Ascending aorta (tissue), 2 donors: ENCODE results near the gene GOSR1. TPM values are rescaled to one million over a fixed set of nuclear protein-coding genes. Genes with fewer than 3 reads are reported as not detected.
"Not testable (repeated sequence)": the region's sequence is repeated elsewhere in the genome, so short reads cannot be mapped to it uniquely, and the experiment has no call there.

Experiments used
- DNase-seq, 2 donors: peaks; one replicate each; pipeline ENCODE4 v3.0.0-alpha.2; 2019; ENCODE audit warnings: low spot score in 2 of 2
- H3K27ac ChIP-seq, 2 donors: fragments of 200-600 bp; sonication (generic); one replicate each; pipeline ENCODE4 v1.5.1; 2016 to 2017; ENCODE audit warnings: mild to moderate bottlenecking in 1 of 2
- H3K27me3 ChIP-seq: fragments of 200-600 bp; sonication (generic); one replicate; pipeline ENCODE4 v1.5.1; 2017
- H3K36me3 ChIP-seq, 2 donors: fragments of 200-600 bp; sonication (generic); one replicate each; pipeline ENCODE4 v1.5.1; 2016
- H3K4me1 ChIP-seq, 2 donors: fragments of 200-600 bp; sonication (generic); one replicate each; pipeline ENCODE4 v1.5.1; 2016 to 2017; ENCODE audit warnings: mild to moderate bottlenecking in 1 of 2
- H3K4me3 ChIP-seq, 2 donors: fragments of 200-600 bp; sonication (generic); one replicate each; pipeline ENCODE4 v1.5.1; 2016 to 2017; ENCODE audit warnings: mild to moderate bottlenecking in 1 of 2
- H3K9me3 ChIP-seq, 2 donors: fragments of 200-600 bp; sonication (generic); one replicate each; pipeline ENCODE4 v1.5.1; 2016
- CTCF ChIP-seq, 3 experiments: fragments of 200-600 bp in 2 of 3; fragments of 450-650 bp in 1 of 3; sonication (generic) in 2 of 3; IDR thresholded peaks; one replicate each; pipeline ENCODE4 v1.5.1; 2016 to 2019; ENCODE audit warnings: antibody characterized with exemption in 3 of 3, mild to moderate bottlenecking in 1 of 3, moderate library complexity in 1 of 3
- intact Hi-C: fragments of 100-400 bp; cut with DNase I; formaldehyde crosslinking; loops from one replicate; pipeline ENCODE4 v1.15.1; 2023
- total RNA-seq: library from RNA; depleted of rRNA; stranded (reverse); fragments of >200 nt; gene quantifications from one replicate; pipeline ENCODE4 v1.1.0, GENCODE V29; 2016

GOSR1 gene
- total RNA-seq, 1 donor from 2014 or later = 33.0 TPM

- H3K9me3 ChIP-seq, H3K27me3 ChIP-seq, DNase-seq, intact Hi-C loops, H3K4me3 ChIP-seq, H3K4me1 ChIP-seq, H3K36me3 ChIP-seq, H3K27ac ChIP-seq: not testable (repeated sequence)
These were observed 86.1 kb downstream of the GOSR1 start for GRCh38 chr17:30563131-30563904.

GRCh38 chr17:30563905-30564390 is 86.7 kb downstream of the GOSR1 start:
- H3K27me3 ChIP-seq, H3K36me3 ChIP-seq, H3K4me3 ChIP-seq, H3K4me1 ChIP-seq, DNase-seq, H3K27ac ChIP-seq, intact Hi-C loops, H3K9me3 ChIP-seq: not testable (repeated sequence)

DNA sequence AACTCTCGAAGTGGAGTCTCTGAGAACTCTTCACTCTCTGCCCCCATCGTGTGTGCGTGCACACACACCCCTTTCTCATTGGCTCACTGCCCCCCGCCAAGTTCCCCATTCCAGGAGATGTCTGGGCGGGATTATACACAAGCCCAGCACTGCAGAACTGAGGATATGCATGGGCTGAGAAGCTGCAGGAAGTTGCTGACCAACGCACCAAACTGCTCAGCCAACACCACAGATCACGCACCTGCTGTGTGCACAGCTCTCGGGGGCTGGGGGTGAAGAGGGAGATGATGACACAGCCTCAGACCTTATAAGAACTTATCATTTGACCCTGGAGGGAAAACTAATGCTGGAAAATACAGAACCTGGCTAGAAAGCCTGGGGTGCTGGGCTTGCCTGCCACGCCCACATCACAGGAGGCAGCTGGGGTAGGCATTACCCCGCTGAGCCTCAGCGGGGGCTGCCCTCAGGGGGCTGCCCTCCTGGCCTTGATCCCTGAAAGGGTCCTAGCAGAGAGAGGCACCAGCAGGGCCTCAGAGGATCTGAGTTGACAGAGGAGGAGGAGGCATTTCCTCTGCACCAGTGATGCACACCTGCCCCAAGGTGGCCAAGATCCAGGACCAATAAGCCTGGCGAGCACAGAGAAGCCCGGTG is 87.3 kb downstream of the GOSR1 start:
- H3K36me3 ChIP-seq, H3K4me1 ChIP-seq, H3K9me3 ChIP-seq, H3K27ac ChIP-seq, intact Hi-C loops, DNase-seq, H3K27me3 ChIP-seq, H3K4me3 ChIP-seq: not testable (repeated sequence)

DNA sequence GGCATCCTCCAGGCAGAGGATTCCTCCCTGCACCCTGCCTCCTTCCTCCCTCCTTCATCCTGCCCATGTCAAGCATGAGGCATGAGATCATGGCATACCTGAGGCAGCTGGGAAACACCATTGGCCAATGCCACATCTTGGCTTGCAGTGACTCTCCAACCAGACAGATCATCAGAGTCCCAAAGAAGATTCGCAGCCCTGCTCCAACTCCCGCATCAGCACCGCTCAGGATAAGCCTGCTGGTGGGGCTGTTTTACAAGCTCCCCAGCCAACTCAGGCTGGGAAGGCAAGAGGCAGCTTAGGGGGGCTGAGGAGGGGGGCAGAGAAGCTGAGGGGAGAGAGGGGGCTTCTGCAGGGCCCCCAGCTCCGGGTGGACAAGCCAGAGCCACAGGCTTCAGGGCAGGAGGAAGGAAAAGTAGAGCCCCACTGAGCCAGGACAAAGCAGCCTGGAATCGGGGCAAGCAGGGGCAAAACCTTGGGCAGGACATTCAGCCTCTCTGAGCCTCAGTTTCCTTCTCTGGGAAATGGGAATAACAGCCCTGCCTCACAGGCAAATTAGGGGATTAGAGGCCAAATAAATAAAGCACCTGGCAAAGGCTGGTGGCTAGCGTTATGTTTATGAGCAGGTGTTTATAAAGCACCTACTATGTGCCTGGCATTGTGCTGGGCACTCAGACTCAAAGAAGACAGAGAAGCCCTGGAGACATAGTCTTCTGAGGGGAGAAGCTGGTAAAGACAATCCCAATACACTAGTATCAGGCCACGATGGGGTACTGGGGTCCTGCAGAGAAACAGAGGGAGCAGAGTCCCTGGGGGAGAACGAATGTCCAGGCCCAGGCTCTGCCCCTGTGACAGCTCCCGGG is 88.1 kb downstream of the GOSR1 start:
- H3K27ac ChIP-seq = no peak overlapping the region
- H3K9me3 ChIP-seq = no peaks in the 10 kb centered on the region
- intact Hi-C loops = no loop called here
- H3K4me1 ChIP-seq = no peaks in the 10 kb centered on the region
- H3K36me3 ChIP-seq = no peaks in the 10 kb centered on the region
- no peak for TF ChIP-seq CTCF (IDR thresholded peaks at IDR 0.05)
- H3K27me3 ChIP-seq = no peaks in the 10 kb centered on the region
- DNase-seq = no peak
- no peak overlapping the region for H3K4me3 ChIP-seq

DNA sequence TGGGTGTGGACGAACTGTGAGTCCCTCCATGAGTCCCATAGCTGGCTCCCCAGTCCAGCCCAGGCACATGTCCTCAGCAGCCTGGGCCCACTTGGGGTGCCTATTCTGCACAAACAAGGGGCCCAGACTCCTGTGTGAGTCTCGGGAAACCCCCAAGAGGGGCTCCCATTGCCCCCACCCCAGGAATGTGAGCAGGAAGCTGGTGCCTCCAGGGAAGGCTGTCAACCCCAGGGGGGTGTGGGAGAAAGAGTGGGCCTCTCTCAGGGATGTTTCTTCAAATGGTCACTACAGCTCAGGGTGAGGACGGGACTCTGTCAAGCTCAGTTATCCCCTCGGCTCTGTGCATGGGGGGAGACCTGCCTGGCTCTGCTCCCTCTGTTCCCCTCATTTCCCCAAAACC is 88.9 kb downstream of the GOSR1 start:
- H3K4me3 ChIP-seq, H3K27ac ChIP-seq, DNase-seq, intact Hi-C loops, H3K36me3 ChIP-seq, H3K4me1 ChIP-seq, H3K9me3 ChIP-seq, H3K27me3 ChIP-seq: not testable (repeated sequence)

DNA sequence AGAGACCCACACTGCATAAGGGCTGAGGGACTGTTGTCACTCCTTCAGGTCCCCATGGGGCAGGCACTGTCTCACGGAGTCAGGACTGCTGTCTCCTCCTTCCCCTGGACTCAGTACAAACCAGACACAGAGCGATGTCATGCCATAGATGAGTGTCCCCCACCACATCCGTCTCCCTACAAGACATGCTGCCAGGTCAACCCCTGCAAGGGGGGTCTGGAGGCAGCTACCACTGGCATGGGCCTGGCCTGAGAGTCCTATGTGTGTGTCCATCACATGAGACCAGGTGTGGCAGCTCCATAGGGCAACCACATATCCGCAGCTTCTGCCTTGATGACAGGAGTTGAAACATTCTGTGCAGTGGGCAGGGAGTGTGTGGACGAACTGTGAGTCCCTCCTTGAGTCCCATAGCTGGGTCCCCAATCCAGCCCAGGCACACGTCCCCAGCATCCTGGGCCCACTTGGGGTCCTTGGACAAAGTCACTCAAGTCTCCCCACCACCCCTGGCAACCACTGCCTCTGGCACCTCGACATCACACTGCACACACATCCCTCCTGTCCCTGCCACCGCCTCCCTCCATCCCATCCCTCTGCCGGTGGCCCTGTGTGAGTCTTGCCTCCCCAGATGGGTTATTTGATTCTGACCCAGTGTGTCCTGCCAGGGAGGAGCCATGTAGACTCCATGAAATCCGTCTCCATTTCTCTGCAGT is 89.5 kb downstream of the GOSR1 start:
- H3K36me3 ChIP-seq, H3K4me3 ChIP-seq, H3K27me3 ChIP-seq, H3K27ac ChIP-seq, intact Hi-C loops, H3K4me1 ChIP-seq, H3K9me3 ChIP-seq, DNase-seq: not testable (repeated sequence)

DNA sequence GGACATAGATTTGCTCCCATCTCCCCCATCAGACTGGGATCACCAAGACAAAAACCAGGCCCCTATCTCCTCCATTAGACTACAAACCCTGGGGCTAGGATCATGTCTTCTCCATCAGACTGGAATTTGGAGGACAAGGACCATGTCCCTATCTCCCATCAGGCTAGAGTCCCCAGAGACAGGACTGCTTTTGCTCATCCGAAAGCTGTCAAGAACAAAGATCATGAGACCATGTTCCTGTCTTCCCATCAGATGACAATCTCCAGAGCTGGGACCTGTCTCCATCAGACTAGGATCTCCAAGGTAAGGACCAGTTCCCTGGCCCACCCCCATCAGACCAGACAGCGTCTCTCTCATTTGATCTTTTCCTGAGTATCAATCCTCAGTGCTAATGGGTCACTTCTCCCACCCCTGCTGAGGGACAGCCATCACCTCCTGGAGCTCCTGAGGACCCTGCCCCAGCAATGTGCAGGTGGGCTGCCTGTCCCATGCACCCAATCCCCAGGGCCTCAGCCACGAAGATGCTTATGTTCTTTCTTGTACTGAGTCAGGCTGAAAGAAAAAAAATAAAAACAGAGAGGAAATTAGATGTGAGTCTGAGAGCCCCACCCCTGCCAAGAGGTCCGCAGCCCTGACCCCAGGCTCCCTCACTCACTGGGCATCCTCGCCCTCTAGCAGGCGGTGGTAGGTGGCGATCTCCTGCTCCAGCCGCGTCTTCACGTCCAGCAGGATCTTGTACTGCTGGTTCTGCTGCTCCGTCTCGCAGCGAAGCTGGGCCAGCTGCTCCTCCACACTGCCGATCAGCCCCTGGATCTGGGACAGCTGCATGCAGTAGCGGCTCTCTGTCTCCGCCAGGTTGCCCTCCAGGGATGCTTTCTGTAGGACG is 90.3 kb downstream of the GOSR1 start:
- DNase-seq = no peak
- Histone ChIP-seq H3K27me3 (no peaks in the 10 kb centered on the region), H3K36me3 (no peaks in the 10 kb centered on the region), H3K9me3 (no peaks in the 10 kb centered on the region), H3K4me3 (no peak overlapping the region), H3K4me1 (no peaks in the 10 kb centered on the region), H3K27ac (no peak overlapping the region)
- intact Hi-C loops = no loop called here
- TF ChIP-seq CTCF (IDR thresholded peaks at IDR 0.05) = no peak
